Fibroblast of lung (primary cell): ENCODE data around the gene CDH4.

ENCODE experiments used
- CTCF ChIP-seq, 2 donors: IDR thresholded peaks in 1 of 2; conservative IDR thresholded peaks in 1 of 2; 1 replicate in 1 of 2; 2 replicates in 1 of 2; pipeline ENCODE4 v1.5.1; 2011 to 2012; ENCODE audit warnings: low read length in 2 of 2, control low read depth in 1 of 2, inconsistent platforms in 1 of 2, low read depth in 1 of 2, mild to moderate bottlenecking in 1 of 2
- EZH2 ChIP-seq: IDR thresholded peaks from 2 replicates; pipeline ENCODE4 v1.5.1; 2012; ENCODE audit warnings: low read length, control low read depth, mild to moderate bottlenecking; ENCODE audit errors: missing control alignments

- TF ChIP-seq CTCF (conservative IDR thresholded peaks at IDR 0.05 in 1 of 2, IDR thresholded peaks at IDR 0.05 in 1 of 2; ENCODE audit: low read depth in 1 of 2, low read length in 2 of 2) = no peak
- no peak for TF ChIP-seq EZH2
These were observed 41.0 kb downstream of the CDH4 start for GRCh38 chr20:61292821-61293612.
